ENCODE measurements around the gene DUS2. TPM values are rescaled to one million over a fixed set of nuclear protein-coding genes. Genes with fewer than 3 reads are reported as not detected.

The DUS2 gene
- polyA plus RNA-seq, 1 experiment: 14.1 TPM

GRCh38 chr16:67977469-67978227 is 45.4 kb upstream of the DUS2 start:
- DNase-seq (ENCODE audit: low read depth, low spot score): no peak
- Histone ChIP-seq H3K27ac (ENCODE audit: low read depth, low read length) (no peak overlapping the region), H3K9me3 (ENCODE audit: control insufficient read depth, insufficient read depth, low read length) (no peaks in the 10 kb centered on the region; the same call in 1 of the 2 replicates), H3K27me3 (ENCODE audit: control insufficient read depth, insufficient read depth, low read length) (peaks cover 20% of the 10 kb centered on the region), H3K4me3 (ENCODE audit: low read depth, low read length) (no peak overlapping the region)
- CTCF ChIA-PET: no interaction called here
- POLR2A ChIA-PET: no interaction called here
- no peak for TF ChIP-seq CTCF (IDR thresholded peaks at IDR 0.05; ENCODE audit: low read depth, low read length)

- POLR2A ChIA-PET: interaction anchor here (1.2 kb wide), 1 partner anchor 43 kb away, joined by 3 read pairs; the partner anchor contains the start of genes DDX28 and DUS2
- CTCF ChIA-PET: no interaction called here
- Histone ChIP-seq H3K4me3 (ENCODE audit: low read depth, low read length) (no peak within 1 kb of the TSS), H3K27me3 (ENCODE audit: control insufficient read depth, insufficient read depth, low read length) (peaks cover 20% of the 10 kb centered on the region), H3K27ac (ENCODE audit: low read depth, low read length) (no peak within 1 kb of the TSS), H3K9me3 (ENCODE audit: control insufficient read depth, insufficient read depth, low read length) (no peaks in the 10 kb centered on the region; the same call in 1 of the 2 replicates)
- DNase-seq (ENCODE audit: low read depth, low spot score): no peak
- peak; percentile 32; the same call in 1 of the 2 replicates for TF ChIP-seq CTCF (IDR thresholded peaks at IDR 0.05; ENCODE audit: low read depth, low read length)
Measured at GRCh38 chr16:67979955-67980678, 43.0 kb upstream of the DUS2 start, which contains the start of gene DPEP3. Gene DPEP3, minus strand, starts transcription at chr16:67980499. Its CDS starts 119 bp downstream, at chr16:67980380.

GRCh38 chr16:67982011-67982696 is 40.9 kb upstream of the DUS2 start:
- ChIA-PET CTCF (interaction anchor here (0.8 kb wide), 1 partner anchor 12 kb away, joined by 3 read pairs; no protein-coding TSS in a partner anchor), POLR2A (interaction anchor here (0.7 kb wide), 1 partner anchor 358 kb away, joined by 3 read pairs; no protein-coding TSS in a partner anchor)
- Histone ChIP-seq H3K27me3 (ENCODE audit: control insufficient read depth, insufficient read depth, low read length) (peaks cover 12% of the 10 kb centered on the region), H3K9me3 (ENCODE audit: control insufficient read depth, insufficient read depth, low read length) (no peaks in the 10 kb centered on the region; the same call in 1 of the 2 replicates), H3K27ac (ENCODE audit: low read depth, low read length) (no peak overlapping the region), H3K4me3 (ENCODE audit: low read depth, low read length) (no peak overlapping the region)
- DNase-seq (ENCODE audit: low read depth, low spot score): no peak
- TF ChIP-seq CTCF (IDR thresholded peaks at IDR 0.05; ENCODE audit: low read depth, low read length): no peak

- Histone ChIP-seq H3K27ac (ENCODE audit: low read depth, low read length) (no peak overlapping the region), H3K27me3 (ENCODE audit: control insufficient read depth, insufficient read depth, low read length) (no peaks in the 10 kb centered on the region), H3K9me3 (ENCODE audit: control insufficient read depth, insufficient read depth, low read length) (no peaks in the 10 kb centered on the region; the same call in 1 of the 2 replicates), H3K4me3 (ENCODE audit: low read depth, low read length) (no peak overlapping the region)
- no peak for DNase-seq (ENCODE audit: low read depth, low spot score)
- no peak for TF ChIP-seq CTCF (IDR thresholded peaks at IDR 0.05; ENCODE audit: low read depth, low read length)
- CTCF ChIA-PET: interaction anchor here (1.2 kb wide), 1 partner anchor 54 kb away, joined by 4 read pairs; no protein-coding TSS in a partner anchor
- POLR2A ChIA-PET: no interaction called here
Measured at GRCh38 chr16:67986949-67987348, 36.1 kb upstream of the DUS2 start.

All from AG04450 (cell line).